A673 (cell line): Measurements from ENCODE around the gene GOLGA3. TPM values are rescaled to one million over a fixed set of nuclear protein-coding genes. Genes with fewer than 3 reads are reported as not detected.

Source experiments
- BruUV-seq: library from RNA; stranded (reverse); fragments of 400-500 nt; replicated peaks from 2 replicates; lab custom pipeline; 2021; lab: Mats Ljungman, UMichigan
- CTCF ChIA-PET: fragments of 300-600 bp; sonication (Branson Sonifier 250); formaldehyde crosslinking; loops from one replicate; lab custom pipeline; 2022; ENCODE audit warnings: antibody characterized with exemption; lab: Charles Lee
- POLR2A ChIA-PET: fragments of 300-600 bp; sonication (Branson Sonifier 250); formaldehyde crosslinking; loops from one replicate; lab custom pipeline; 2022; ENCODE audit warnings: antibody characterized with exemption; ENCODE audit not compliant: low non-redundant PET; lab: Charles Lee
- DNase-seq: peaks from one replicate; pipeline ENCODE4 v3.0.0-alpha.2; 2015; ENCODE audit warnings: low spot score
- H3K27ac ChIP-seq: fragments of 200-600 bp; sonication (generic); 2 replicates; pipeline ENCODE4 v1.5.1; 2016; ENCODE audit warnings: mixed run types, low read depth, mild to moderate bottlenecking, mixed read lengths, antibody characterized with exemption, low read length; ENCODE audit not compliant: poor library complexity, severe bottlenecking
- H3K27me3 ChIP-seq: fragments of 200-600 bp; sonication (generic); replicated peaks from 2 replicates; pipeline ENCODE4 v1.6.1; 2017; ENCODE audit warnings: mixed run types, low read depth, mild to moderate bottlenecking, mixed read lengths, antibody characterized with exemption, low read length; ENCODE audit not compliant: insufficient read depth, poor library complexity
- H3K36me3 ChIP-seq: fragments of 200-600 bp; sonication (generic); 2 replicates; pipeline ENCODE4 v1.6.1; 2016; ENCODE audit warnings: mixed run types, mild to moderate bottlenecking, mixed read lengths, antibody characterized with exemption, low read length; ENCODE audit not compliant: insufficient read depth, poor library complexity, severe bottlenecking
- H3K4me1 ChIP-seq: fragments of 200-600 bp; sonication (generic); 2 replicates; pipeline ENCODE4 v1.6.1; 2017; ENCODE audit warnings: mixed run types, mild to moderate bottlenecking, mixed read lengths, antibody characterized with exemption, low read length; ENCODE audit not compliant: insufficient read depth, poor library complexity, severe bottlenecking
- H3K4me3 ChIP-seq: fragments of 200-600 bp; sonication (generic); 2 replicates; pipeline ENCODE4 v1.5.1; 2016; ENCODE audit warnings: low read depth, mixed run types, mild to moderate bottlenecking, mixed read lengths, low read length; ENCODE audit not compliant: poor library complexity, severe bottlenecking
- H3K9me3 ChIP-seq: fragments of 200-600 bp; sonication (generic); 2 replicates; pipeline ENCODE4 v1.6.1; 2016; ENCODE audit warnings: mixed run types, low read depth, mild to moderate bottlenecking, mixed read lengths, antibody characterized with exemption, low read length; ENCODE audit not compliant: poor library complexity, severe bottlenecking
- EZH2 ChIP-seq: fragments of 200-600 bp; sonication (generic); IDR thresholded peaks from 2 replicates; pipeline ENCODE4 v1.6.1; 2017; ENCODE audit warnings: borderline replicate concordance, low read depth, mild to moderate bottlenecking, mixed read lengths, antibody characterized with exemption, low read length; ENCODE audit not compliant: poor library complexity, severe bottlenecking
- intact Hi-C: fragments of 100-400 bp; cut with micrococcal nuclease; formaldehyde crosslinking; loops from one replicate; pipeline ENCODE4 v1.10.0; 2022; ENCODE audit not compliant: unreplicated experiment
- total RNA-seq: library from RNA; stranded (reverse); gene quantifications from 2 replicates; pipeline ENCODE4 v1.2.3, GENCODE V29; 2021
- TF ChIP-seq, protein P1 (sequence below): fragments of 300-800, 200-600 bp; sonication (generic); conservative IDR thresholded peaks from 2 replicates; pipeline ENCODE4 v1.5.1; 2017; ENCODE audit warnings: low read depth, mild to moderate bottlenecking, antibody characterized with exemption, low read length, moderate library complexity, mixed read lengths

GOLGA3 gene
- total RNA-seq, 1 experiment from 2014 or later, result 58.4 TPM

DNA sequence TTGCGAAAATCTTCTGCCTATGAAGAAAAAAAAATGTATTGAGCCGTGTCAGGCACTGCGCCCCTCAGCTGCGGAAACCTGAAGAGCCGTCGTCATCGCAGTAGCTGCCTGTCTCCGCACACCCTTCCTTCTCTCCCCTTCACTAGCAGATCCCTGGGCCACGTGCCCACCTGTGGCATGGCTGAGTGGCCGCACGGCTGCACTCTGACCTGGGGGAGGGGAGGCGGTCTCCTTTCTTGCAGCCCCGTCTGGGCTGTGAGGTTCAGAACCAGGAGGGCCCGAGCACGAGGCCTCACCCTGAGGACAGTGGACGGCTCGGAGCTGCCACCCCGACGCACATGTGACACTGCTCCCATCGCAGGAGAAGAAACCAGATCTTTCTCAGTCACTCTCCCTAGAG, 93.2 kb downstream of the GOLGA3 start:
- ChIA-PET CTCF (no interaction called here), POLR2A (interaction anchor here (0.6 kb wide), 1 partner anchor 73 kb away, joined by 3 read pairs; no protein-coding TSS in a partner anchor)
- intact Hi-C loops, result no loop called here
- no TSS peak for BruUV-seq
- DNase-seq, result no peak
- Histone ChIP-seq H3K27ac (peak overlapping the region; percentile 82), H3K27me3 (no peaks in the 10 kb centered on the region), H3K4me1 (peaks cover 14% of the 10 kb centered on the region), H3K9me3 (no peaks in the 10 kb centered on the region), H3K36me3 (peaks cover 85% of the 10 kb centered on the region), H3K4me3 (no peak overlapping the region)
- TF ChIP-seq, protein P1, sequence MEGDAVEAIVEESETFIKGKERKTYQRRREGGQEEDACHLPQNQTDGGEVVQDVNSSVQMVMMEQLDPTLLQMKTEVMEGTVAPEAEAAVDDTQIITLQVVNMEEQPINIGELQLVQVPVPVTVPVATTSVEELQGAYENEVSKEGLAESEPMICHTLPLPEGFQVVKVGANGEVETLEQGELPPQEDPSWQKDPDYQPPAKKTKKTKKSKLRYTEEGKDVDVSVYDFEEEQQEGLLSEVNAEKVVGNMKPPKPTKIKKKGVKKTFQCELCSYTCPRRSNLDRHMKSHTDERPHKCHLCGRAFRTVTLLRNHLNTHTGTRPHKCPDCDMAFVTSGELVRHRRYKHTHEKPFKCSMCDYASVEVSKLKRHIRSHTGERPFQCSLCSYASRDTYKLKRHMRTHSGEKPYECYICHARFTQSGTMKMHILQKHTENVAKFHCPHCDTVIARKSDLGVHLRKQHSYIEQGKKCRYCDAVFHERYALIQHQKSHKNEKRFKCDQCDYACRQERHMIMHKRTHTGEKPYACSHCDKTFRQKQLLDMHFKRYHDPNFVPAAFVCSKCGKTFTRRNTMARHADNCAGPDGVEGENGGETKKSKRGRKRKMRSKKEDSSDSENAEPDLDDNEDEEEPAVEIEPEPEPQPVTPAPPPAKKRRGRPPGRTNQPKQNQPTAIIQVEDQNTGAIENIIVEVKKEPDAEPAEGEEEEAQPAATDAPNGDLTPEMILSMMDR, result no peak
- no peak for TF ChIP-seq EZH2

DNA sequence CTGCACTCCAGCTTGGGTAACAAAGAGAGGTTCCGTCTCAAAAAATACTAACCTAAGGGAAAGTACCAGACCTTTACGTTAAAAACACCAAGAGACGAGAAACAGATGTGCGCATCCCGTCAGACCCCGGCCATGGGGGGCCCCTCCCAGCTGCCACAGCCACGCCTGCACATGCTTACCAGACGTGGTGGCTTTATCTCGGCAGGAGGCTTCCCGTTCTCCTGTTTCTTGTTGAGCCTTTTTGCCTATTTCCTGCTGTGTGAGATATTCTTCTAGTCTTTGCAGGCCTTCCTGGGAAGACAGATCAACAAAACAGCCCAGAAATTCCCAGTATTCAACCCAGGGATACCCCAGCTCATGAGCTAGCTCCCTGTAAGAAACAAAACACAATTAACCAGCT, 94.5 kb downstream of the GOLGA3 start:
- TF ChIP-seq EZH2, result no peak
- TF ChIP-seq, protein P1, result no peak
- ChIA-PET CTCF (no interaction called here), POLR2A (interaction anchor here (0.9 kb wide), 1 partner anchor 96 kb away, joined by 3 read pairs; no protein-coding TSS in a partner anchor)
- no TSS peak for BruUV-seq
- Histone ChIP-seq H3K4me1 (peaks cover 20% of the 10 kb centered on the region), H3K9me3 (no peaks in the 10 kb centered on the region), H3K4me3 (no peak overlapping the region), H3K27ac (peak overlapping the region; percentile 82), H3K36me3 (peaks cover 75% of the 10 kb centered on the region), H3K27me3 (no peaks in the 10 kb centered on the region)
- peak; percentile 94 for DNase-seq
- intact Hi-C loops, result no loop called here

DNA sequence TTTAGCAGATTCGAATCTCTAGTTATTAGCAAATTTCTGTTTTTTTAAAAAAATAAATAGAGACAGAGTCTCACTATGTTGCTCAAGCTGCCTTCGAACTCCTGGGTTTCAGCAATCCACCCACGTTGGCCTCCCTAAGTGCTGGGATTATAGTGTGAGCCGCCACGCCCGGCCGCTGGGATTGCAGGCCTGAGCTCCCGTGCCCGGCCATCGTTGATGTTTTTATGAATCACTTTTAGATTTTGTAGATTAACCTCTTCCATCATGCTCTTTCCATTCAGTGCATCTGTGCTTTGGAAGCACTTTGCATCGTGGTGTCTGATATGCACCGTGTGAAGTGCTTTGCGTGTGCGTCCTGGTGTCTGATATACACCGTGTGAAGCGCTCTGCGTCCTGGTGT, 97.1 kb downstream of the GOLGA3 start:
- peak; percentile 34 for DNase-seq

More for the DNA sequence above, 97.1 kb downstream of the GOLGA3 start:
- BruUV-seq, result no TSS peak
- intact Hi-C loops, result no loop called here
- Histone ChIP-seq H3K27me3 (no peaks in the 10 kb centered on the region), H3K9me3 (no peaks in the 10 kb centered on the region), H3K27ac (no peak overlapping the region), H3K4me3 (no peak overlapping the region), H3K4me1 (peaks cover 20% of the 10 kb centered on the region), H3K36me3 (peaks cover 72% of the 10 kb centered on the region)
- ChIA-PET CTCF (no interaction called here), POLR2A (no interaction called here)
- no peak for TF ChIP-seq EZH2
- TF ChIP-seq, protein P1, result no peak
